ENCODE data around the gene KCNB1. TPM values are rescaled to one million over a fixed set of nuclear protein-coding genes. Genes with fewer than 3 reads are reported as not detected.

Gene KCNB1
- total RNA-seq, 1 donor from 2014 or later = 21.3 TPM

DNA sequence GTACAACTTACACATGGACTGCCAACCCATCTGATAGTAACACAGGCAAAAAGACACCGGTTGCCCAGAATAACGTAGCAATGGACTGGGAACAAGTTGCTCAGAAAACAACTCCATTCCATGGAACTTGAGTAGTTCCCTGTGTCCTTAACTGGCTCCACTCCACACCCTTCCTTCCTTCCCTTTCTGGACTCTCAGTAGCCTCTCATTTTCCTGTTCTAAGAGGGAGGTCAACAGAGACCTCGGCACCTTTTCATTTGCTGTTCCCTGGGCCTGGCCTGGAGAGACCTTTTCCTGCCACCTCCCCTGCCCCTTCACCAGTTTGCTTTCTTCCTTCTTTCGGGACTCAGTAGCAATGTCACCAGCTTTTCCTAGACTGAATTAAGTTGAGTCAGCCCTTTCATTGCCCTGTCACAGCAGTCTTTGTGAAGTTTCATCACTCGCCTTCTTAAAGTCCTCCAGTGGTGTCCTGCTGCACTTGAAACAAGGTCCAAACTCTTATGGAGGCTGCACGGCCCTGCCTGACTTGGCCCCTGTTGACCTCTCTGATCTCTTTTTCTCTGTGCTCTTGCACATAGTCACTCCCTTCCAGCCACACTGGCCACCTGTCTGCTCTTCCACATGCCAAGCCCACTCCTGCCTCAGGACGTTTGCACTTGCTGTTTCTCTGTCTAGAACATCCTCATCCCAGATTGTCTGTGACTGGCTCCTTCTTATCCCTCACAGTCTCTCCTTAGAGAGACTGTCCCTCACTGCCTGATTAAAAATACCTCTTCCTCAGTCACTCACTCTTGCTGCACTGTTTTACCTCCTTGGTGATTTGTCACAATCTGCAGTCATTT lies 90.8 kb downstream of the KCNB1 start:
- Mint-ChIP-seq H3K27ac (ENCODE audit: unreplicated experiment) (no peak overlapping the region), H3K4me3 (ENCODE audit: unreplicated experiment) (no peak overlapping the region)

DNA sequence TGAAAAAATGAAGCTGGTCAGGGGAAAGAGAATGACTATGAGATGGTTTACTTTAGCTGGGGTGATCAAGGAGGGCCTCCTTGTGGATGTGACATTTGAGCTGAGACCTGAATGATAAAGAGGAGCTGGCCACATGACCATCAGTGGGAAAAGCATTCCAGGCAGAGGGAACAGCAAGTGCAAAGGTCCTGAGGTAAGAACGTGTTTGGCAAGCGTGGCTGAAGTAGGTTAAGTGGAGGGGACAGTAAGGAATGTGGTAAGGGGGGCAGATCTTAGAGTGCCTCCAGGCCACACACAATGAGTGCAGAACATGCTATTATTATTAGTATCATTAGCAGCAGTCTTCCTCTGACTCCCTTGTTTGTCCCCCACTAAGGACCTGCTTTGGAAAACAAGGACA lies 92.6 kb downstream of the KCNB1 start:
- DNase-seq (ENCODE audit: extremely low spot score, unreplicated experiment) = no peak
- H3K27ac Mint-ChIP-seq (ENCODE audit: unreplicated experiment) = no peak overlapping the region
- H3K27me3 Mint-ChIP-seq (ENCODE audit: unreplicated experiment) = no peaks in the 10 kb centered on the region
- H3K36me3 Mint-ChIP-seq (ENCODE audit: unreplicated experiment) = no peaks in the 10 kb centered on the region
- H3K9me3 Mint-ChIP-seq (ENCODE audit: unreplicated experiment) = no peaks in the 10 kb centered on the region
- TF ChIP-seq, protein P1, sequence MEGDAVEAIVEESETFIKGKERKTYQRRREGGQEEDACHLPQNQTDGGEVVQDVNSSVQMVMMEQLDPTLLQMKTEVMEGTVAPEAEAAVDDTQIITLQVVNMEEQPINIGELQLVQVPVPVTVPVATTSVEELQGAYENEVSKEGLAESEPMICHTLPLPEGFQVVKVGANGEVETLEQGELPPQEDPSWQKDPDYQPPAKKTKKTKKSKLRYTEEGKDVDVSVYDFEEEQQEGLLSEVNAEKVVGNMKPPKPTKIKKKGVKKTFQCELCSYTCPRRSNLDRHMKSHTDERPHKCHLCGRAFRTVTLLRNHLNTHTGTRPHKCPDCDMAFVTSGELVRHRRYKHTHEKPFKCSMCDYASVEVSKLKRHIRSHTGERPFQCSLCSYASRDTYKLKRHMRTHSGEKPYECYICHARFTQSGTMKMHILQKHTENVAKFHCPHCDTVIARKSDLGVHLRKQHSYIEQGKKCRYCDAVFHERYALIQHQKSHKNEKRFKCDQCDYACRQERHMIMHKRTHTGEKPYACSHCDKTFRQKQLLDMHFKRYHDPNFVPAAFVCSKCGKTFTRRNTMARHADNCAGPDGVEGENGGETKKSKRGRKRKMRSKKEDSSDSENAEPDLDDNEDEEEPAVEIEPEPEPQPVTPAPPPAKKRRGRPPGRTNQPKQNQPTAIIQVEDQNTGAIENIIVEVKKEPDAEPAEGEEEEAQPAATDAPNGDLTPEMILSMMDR (IDR thresholded peaks at IDR 0.05) = no peak
- no peak overlapping the region for H3K4me3 Mint-ChIP-seq (ENCODE audit: unreplicated experiment)
- H3K4me1 Mint-ChIP-seq (ENCODE audit: unreplicated experiment) = peaks cover 45% of the 10 kb centered on the region

More for the DNA sequence above, 90.8 kb downstream of the KCNB1 start:
- H3K4me1 Mint-ChIP-seq (ENCODE audit: unreplicated experiment) = peaks cover 36% of the 10 kb centered on the region
- no peak for DNase-seq (ENCODE audit: extremely low spot score, unreplicated experiment)
- TF ChIP-seq, protein P1 (IDR thresholded peaks at IDR 0.05) = no peak
- H3K27me3 Mint-ChIP-seq (ENCODE audit: unreplicated experiment) = no peaks in the 10 kb centered on the region
- no peaks in the 10 kb centered on the region for H3K36me3 Mint-ChIP-seq (ENCODE audit: unreplicated experiment)
- H3K9me3 Mint-ChIP-seq (ENCODE audit: unreplicated experiment) = no peaks in the 10 kb centered on the region

DNA sequence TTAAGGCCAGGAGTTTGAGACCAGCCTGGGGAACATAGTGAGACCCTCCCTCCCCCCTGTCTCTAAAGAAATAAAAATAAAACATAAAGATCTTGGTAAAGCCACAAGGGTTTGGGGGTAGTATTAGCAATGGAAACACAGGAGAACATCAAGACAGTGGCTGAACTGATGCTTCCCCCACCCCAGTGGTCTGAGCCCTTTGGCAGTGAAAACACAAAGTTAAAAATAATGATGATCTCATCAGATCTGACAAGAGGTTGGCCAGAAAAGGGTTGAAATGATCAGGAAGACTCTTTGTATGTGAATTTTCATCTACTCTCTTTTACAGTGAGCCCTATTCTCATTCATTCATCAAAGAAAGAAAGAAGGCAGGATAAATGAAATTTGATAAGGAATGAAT lies 93.7 kb downstream of the KCNB1 start:
- Mint-ChIP-seq H3K9me3 (ENCODE audit: unreplicated experiment) (no peaks in the 10 kb centered on the region), H3K27ac (ENCODE audit: unreplicated experiment) (no peak overlapping the region), H3K4me1 (ENCODE audit: unreplicated experiment) (peaks cover 47% of the 10 kb centered on the region), H3K27me3 (ENCODE audit: unreplicated experiment) (no peaks in the 10 kb centered on the region), H3K4me3 (ENCODE audit: unreplicated experiment) (no peak overlapping the region), H3K36me3 (ENCODE audit: unreplicated experiment) (no peaks in the 10 kb centered on the region)
- TF ChIP-seq, protein P1 (IDR thresholded peaks at IDR 0.05) = no peak
- no peak for DNase-seq (ENCODE audit: extremely low spot score, unreplicated experiment)

DNA sequence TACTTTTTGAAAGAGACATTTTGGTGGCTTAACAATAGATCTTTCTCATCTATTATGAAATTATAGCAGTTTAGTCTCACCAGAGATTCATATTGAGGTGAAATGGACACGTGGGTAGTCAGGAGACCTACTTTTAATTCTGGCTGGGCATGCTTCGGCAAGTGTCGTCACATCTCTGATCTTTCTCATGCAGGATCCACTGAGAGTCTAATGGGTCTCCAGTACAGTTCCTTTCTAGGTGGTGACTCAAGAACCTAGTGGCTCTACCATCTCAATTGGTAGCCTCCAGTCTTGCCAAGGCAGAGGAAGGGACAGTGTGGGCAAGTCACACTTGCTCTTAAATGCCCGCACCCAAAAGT lies 94.9 kb downstream of the KCNB1 start:
- Mint-ChIP-seq H3K27me3 (ENCODE audit: unreplicated experiment) (no peaks in the 10 kb centered on the region), H3K4me1 (ENCODE audit: unreplicated experiment) (peaks cover 54% of the 10 kb centered on the region), H3K27ac (ENCODE audit: unreplicated experiment) (no peak overlapping the region), H3K36me3 (ENCODE audit: unreplicated experiment) (no peaks in the 10 kb centered on the region), H3K4me3 (ENCODE audit: unreplicated experiment) (no peak overlapping the region), H3K9me3 (ENCODE audit: unreplicated experiment) (no peaks in the 10 kb centered on the region)
- DNase-seq (ENCODE audit: extremely low spot score, unreplicated experiment) = no peak
- TF ChIP-seq, protein P1 (IDR thresholded peaks at IDR 0.05) = no peak

DNA sequence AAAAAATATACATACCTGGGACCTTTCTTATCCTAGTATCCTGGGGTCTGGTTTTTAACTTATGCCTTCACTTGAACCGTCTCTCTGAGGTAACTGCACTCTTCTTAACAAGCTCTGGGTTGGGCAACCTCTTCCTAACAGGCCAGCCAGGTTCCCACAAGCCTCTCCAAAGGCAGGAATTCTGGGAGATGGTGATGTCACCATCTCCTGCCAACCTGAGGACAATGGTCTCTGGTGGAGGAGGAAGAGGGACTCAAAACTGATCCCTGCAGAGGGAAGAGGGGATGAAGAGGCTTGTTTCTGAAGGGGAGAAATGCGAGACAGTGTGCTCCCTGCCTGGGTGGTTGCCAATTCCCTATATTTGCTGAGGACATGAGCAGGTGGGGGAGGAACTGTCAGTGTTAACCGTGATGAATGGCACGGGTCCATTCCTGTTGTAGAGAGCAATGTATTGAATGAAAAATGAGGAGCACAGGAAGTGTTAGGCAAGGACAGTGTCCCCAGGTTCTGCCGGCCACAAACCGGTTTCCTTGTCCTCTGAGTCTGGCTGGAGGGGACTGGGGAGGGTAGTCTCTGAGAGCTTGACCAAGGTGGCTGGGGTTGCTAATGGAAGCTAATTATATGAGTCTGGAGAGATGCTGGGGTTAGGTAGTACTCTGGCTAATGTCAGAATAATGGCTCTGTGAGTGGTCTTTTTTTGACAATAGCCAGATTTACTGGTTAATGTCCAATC lies 95.5 kb downstream of the KCNB1 start:
- peaks cover 57% of the 10 kb centered on the region for H3K4me1 Mint-ChIP-seq (ENCODE audit: unreplicated experiment)
- H3K36me3 Mint-ChIP-seq (ENCODE audit: unreplicated experiment) = no peaks in the 10 kb centered on the region
- no peak overlapping the region for H3K4me3 Mint-ChIP-seq (ENCODE audit: unreplicated experiment)
- no peaks in the 10 kb centered on the region for H3K9me3 Mint-ChIP-seq (ENCODE audit: unreplicated experiment)
- no peak overlapping the region for H3K27ac Mint-ChIP-seq (ENCODE audit: unreplicated experiment)
- TF ChIP-seq, protein P1 (IDR thresholded peaks at IDR 0.05) = no peak
- H3K27me3 Mint-ChIP-seq (ENCODE audit: unreplicated experiment) = no peaks in the 10 kb centered on the region
- no peak for DNase-seq (ENCODE audit: extremely low spot score, unreplicated experiment)

Measured in osteocyte (in vitro differentiated cells).